NT2/D1 (cell line): ENCODE results near the gene PRPS1.

Source experiments
- SUZ12 ChIP-seq: IDR thresholded peaks from 2 replicates; pipeline ENCODE4 v1.6.1; 2011; ENCODE audit not compliant: insufficient read length, insufficient read depth; ENCODE audit errors: extremely low read depth
- ZNF274 ChIP-seq: IDR thresholded peaks from 2 replicates; pipeline ENCODE4 v1.6.1; 2011; ENCODE audit warnings: mild to moderate bottlenecking, low read depth, low read length

DNA sequence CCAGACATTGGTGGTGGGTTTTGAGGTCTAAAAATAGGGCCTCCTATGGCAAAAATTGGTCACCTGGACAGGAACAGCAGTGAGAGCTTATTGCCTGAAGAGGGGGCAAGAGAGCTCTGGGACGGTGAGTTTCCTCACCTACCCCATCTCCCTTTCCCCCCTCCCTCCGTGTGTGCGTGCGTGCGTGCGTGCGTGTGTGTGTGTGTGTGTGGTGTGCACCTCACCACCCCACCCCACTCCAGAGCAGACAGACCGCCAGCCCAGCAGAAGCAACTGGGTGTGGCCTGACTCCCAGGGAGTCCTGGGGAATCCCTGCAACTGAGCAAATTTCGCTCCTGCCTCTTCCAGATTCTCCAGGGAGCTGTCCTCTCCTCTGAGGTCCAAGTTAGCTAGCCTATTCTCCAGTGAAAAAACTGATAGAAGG lies 44.7 kb downstream of the PRPS1 start:
- TF ChIP-seq ZNF274 (no peak), SUZ12 (no peak)
